GM19452 (cell line): ENCODE results near the gene CDH13.

ENCODE experiments used
- ATAC-seq: cut with Tn5 transposase; IDR thresholded peaks from one replicate; pipeline ENCODE4 v1.9.1; 2021; ENCODE audit not compliant: unreplicated experiment

CDH13 gene

DNA sequence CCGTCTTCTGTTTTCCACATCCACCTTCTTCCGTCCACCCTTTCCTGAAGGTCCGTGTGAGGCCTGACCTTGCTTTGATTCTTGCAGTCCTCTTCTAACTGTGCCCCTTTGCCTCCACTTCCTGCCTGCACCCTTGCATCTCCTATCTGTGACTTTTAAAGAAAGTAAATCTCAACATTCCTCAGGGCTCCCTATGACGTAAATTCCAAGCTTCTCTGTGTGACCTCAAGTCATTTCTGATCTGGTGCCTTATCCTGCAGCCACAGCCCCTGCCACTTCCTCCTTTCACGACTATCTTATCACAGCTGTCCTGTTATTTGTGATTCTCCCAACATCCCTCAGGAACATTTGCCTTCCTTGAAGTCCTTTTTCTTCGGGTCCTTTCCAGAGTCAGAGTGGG is 520.5 kb downstream of the CDH13 start:
- ATAC-seq: no peak

DNA sequence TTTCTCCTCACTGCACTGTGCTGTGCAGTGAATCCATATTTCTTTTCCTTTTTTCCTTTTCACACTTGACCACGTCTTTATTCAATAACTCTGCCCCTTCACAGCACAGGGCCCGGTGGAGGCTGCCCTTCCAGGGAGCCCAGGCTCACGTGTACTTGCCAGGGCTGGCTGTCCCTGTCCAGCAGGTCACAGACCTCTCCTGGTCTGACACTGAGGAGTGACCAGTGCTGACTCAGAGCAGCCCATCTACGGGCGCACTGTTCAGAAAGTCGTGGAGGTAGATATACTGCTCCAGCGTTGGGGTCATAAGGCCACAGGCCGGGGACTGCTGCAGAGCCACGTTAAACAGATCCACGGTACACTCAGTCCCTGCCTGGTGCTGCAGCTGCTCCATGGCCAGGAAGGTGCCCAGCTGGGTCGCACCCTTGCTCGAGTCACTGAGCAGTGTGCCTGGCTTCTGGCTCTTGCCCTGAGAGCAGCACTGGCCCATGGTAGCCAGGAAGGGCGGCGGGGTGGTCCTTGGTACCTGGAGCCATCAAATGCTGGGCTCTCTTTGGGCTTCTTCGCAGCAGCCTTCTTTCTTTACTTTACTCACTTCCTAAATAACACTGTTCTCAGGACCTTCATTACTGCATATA is 531.7 kb downstream of the CDH13 start:
- ATAC-seq: no peak

GRCh38 chr16:83159049-83159448 is 532.3 kb downstream of the CDH13 start:
- no peak for ATAC-seq

DNA sequence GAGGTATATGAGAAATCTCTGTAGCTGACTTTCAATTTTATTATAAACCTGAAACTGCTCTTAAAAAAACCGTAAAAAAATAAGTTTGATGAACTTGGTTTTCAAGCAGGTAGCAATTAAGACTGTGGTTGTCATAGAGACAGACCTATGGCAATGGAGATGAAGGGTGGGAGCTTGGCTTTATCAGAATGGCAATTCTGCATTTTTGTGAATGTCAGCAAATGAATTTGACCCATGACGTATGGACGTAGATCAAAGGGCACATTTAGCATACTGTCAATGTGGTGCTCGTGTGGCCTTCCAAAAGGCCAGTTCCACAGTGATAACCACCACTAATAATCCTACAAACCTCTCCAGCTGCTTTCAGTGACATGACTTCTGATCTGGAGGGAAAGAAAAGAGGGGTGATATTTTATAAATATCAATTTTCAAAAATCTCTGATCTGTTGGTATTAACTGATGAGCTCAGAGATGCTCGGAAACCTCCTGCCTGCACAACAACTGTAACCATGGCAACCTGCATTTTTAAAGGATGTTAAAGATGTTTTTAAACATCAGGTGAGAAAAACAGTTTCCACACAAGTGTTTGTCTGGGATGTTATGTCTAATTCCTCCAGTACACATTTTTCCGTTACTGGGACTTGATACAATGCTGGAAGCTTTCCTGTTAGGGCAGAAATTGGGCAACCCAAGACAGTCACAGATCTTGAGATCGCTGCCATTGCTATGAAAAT is 533.7 kb downstream of the CDH13 start:
- no peak for ATAC-seq

DNA sequence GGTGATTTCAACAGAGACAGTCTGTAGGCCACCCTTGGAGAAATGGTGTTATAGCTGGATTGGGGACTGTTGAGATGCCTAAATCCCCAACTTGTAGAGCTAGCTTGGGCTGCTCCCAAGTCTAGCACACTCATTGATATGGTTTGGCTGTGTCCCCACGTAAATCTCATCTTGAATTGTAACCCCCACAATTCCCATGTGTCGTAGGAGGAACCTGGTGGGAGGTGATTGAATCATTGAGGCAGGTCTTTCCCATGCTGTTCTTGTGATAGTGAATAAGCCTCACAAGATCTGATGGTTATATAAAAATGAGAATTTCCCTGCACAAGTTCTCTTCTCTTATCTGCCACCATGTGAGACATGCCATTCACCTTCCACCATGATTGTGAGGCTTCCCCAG is 536.0 kb downstream of the CDH13 start:
- ATAC-seq: no peak

DNA sequence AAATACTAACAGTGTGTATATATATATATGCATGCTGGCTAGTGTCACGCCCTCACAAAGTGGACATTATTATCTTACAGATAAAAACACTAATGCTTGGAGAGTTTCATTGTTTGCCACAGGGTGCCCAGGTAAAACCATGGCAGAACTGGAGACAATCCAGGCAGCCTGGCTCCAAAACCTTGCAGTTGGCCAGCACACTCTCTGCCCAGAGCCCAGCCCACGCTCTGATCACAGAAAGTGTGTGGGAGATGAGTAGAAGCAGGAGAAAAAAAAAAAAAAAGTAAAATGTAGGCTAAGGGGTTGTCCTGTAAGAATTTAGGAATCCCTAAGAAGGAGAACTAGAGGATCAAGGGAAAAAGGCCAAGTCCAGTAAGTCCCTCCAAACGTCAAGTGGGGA is 538.0 kb downstream of the CDH13 start:
- no peak for ATAC-seq

- no peak for ATAC-seq
Measured at GRCh38 chr16:83171396-83171795, 544.6 kb downstream of the CDH13 start.

- no peak for ATAC-seq
Measured at GRCh38 chr16:83174671-83175070, 547.9 kb downstream of the CDH13 start.

- ATAC-seq: no peak
Measured at GRCh38 chr16:83176802-83177201, 550.0 kb downstream of the CDH13 start.

DNA sequence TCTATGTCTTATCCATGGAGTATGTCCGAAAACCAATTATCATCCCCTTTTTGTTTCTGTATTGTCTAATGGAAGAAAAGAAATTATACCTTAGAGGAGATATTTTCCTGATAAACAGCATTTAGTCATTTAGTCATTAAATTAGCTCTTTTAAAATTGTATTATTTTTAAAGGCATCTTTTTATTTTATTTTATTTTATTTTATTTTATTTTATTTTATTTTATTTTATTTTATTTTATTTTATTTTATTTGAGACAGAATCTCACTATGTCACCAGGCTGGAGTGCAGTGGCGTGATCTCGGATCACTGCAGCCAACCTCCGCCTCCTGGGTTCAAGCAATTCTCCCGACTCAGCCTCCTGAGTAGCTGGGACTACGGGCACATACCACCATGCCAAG is 559.1 kb downstream of the CDH13 start:
- no peak for ATAC-seq

- ATAC-seq: no peak
Measured at GRCh38 chr16:83187405-83187804, 560.6 kb downstream of the CDH13 start.

GRCh38 chr16:83196796-83197195 is 570.0 kb downstream of the CDH13 start:
- ATAC-seq: no peak

DNA sequence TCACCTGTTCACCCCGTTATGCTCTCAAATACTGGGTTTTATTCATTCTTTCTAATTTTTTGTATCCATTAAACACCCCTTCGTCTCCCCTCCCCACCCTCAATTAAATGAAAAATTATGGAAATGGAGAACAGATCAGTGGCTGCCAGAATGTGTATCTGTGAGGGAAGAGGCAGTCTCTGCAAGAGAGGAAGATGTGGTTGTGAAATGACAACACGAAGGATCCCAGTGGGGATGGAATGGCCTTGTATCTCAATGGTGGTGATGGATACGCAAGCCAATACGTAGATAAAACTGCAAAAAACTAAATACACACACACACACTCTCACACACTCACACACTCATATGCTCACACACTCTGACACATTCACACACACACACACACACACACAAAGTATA is 570.7 kb downstream of the CDH13 start:
- no peak for ATAC-seq

- ATAC-seq: no peak
Measured at GRCh38 chr16:83198977-83199376, 572.2 kb downstream of the CDH13 start.

GRCh38 chr16:83200005-83200779 is 573.4 kb downstream of the CDH13 start:
- ATAC-seq: no peak

DNA sequence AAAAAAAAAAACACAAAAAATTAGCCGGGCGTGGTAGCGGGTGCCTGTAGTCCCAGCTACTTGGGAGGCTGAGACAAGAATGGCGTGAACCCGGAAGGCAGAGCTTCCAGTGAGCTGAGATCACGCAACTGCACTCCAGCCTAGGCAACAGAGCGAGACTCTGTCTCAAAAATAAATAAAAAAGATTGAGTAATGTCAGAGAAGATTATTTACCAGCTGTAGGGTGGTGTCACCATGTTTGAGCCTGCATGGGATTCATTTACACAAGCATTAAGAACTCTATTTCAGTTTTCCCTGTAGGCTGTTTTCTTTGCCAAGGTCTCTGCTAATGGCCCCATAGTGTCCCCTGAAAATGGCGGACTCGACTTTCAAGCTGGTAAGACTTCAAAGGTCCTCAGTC is 575.0 kb downstream of the CDH13 start:
- no peak for ATAC-seq

GRCh38 chr16:83205896-83206295 is 579.1 kb downstream of the CDH13 start:
- no peak for ATAC-seq

DNA sequence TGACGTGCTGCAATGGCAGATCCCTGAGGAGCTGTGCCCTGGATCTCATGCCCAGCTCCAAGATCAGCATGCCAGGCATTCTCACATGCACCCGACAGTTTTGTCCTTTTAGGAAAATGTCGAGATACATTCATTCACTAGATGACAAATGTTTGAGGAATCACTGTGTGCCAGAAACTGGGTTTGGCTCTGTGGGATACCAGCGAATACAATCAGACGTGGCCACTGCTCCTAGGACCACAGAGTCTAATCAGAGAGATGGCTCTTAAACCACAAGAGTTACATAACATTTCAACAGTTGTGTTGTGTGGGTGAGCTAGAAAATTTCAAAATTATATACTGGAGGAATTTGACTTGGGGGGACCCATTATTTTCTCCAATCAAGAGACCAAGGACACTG is 579.7 kb downstream of the CDH13 start:
- no peak for ATAC-seq

DNA sequence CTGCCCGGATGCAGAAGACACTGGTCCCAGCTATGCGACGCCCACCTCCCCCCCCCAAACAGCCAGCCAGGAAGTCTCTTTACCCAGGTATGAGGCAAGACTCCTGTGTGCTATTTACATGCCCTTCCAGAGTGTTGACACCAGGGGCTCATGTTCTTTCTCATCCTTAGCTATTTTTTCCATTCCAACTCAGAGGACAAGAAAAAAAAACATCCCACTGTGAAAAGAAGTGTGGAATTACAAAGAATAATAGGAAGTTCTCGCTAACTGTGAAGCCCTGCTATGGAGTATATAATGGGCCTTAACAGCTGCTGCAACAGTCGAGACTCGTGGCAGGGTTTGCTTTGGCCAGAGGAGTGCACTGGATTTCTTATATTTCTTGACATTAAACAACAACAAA is 584.9 kb downstream of the CDH13 start:
- ATAC-seq: no peak

GRCh38 chr16:83212301-83212841 is 585.6 kb downstream of the CDH13 start:
- no peak for ATAC-seq

- no peak for ATAC-seq
Measured at GRCh38 chr16:83214671-83215070, 587.9 kb downstream of the CDH13 start.
